Left cardiac atrium (tissue), 4 donors: Measurements from ENCODE around the gene BCAN. TPM values are rescaled to one million over a fixed set of nuclear protein-coding genes. Genes with fewer than 3 reads are reported as not detected.
A peak's percentile ranks its signal among the peaks of the same experiment; 100 is the strongest.

ENCODE experiments used
- ATAC-seq, 2 donors: fragments of 200-7000 bp; cut with Tn5 transposase; one replicate each; pipeline ENCODE4 v1.9.1; 2020; ENCODE audit warnings: mild to moderate bottlenecking in 2 of 2, moderate library complexity in 2 of 2
- DNase-seq: peaks from one replicate; pipeline ENCODE4 v3.0.0-alpha.2; 2020
- intact Hi-C, 2 donors: fragments of 100-400 bp; cut with DNase I; formaldehyde crosslinking; loops; one replicate each; pipeline versions ENCODE4 v1.14.1 to v1.15.1; 2022 to 2023
- total RNA-seq, 2 donors: library from RNA; stranded (reverse); fragmentation: NEBNext Ultra II Directional; extraction: Animal tissue kit (Norgen Biotek cat#: 25700); gene quantifications; one replicate each; pipeline ENCODE4 v1.2.1, GENCODE V29; 2021
- donor health status: DM: no; HTN: yes; CAD: no.
- donor health status: DM: no; HTN: yes; CAD: no; lungs with severe emphysema.
- donor health status: DM: yes; HTN: yes; CAD: no.
- donor health status: Dilated cardiomyopathy.

The BCAN gene
- total RNA-seq, 2 donors from 2014 or later = 0.29 to 0.47 TPM

- intact Hi-C loops = loop anchor here in 1 of 2 donors (5.0 kb wide), 1 partner anchor 37 kb away; no protein-coding TSS in a partner anchor
- peak in 1 of 2 donors; percentile 9 for ATAC-seq
- no peak for DNase-seq
Measured at GRCh38 chr1:156684227-156684782, 42.4 kb downstream of the BCAN start.

GRCh38 chr1:156689035-156689952, 47.4 kb downstream of the BCAN start:
- ATAC-seq (peak; percentile 92 to 96), DNase-seq (peak; percentile 80)
- intact Hi-C loops = loop anchor here in 1 of 2 donors (1.0 to 2.0 kb wide), 2 partner anchors 36 to 201 kb away; no protein-coding TSS in a partner anchor

GRCh38 chr1:156689953-156690674, 48.2 kb downstream of the BCAN start:
- DNase-seq (no peak), ATAC-seq (peak in 1 of 2 donors; percentile 6)
- intact Hi-C loops = loop anchor here (1.0 to 5.0 kb wide), 3 partner anchors 35 to 200 kb away; partner anchors contain the start of genes ISG20L2 (in 1 of the 2) and METTL25B (in 1 of the 2)

GRCh38 chr1:156690675-156691036, 48.7 kb downstream of the BCAN start:
- ATAC-seq = no peak
- no peak for DNase-seq
- intact Hi-C loops = loop anchor here in 1 of 2 donors (5.0 kb wide), 1 partner anchor 37 kb away; the partner anchor contains the start of genes ISG20L2 and METTL25B

GRCh38 chr1:156691191-156691590, 49.3 kb downstream of the BCAN start:
- intact Hi-C loops = loop anchor here in 1 of 2 donors (5.0 kb wide), 1 partner anchor 36 kb away; the partner anchor contains the start of genes ISG20L2 and METTL25B
- DNase-seq (no peak), ATAC-seq (no peak)

GRCh38 chr1:156691665-156692440, 49.9 kb downstream of the BCAN start:
- DNase-seq (no peak), ATAC-seq (no peak)
- intact Hi-C loops = loop anchor here in 1 of 2 donors (5.0 kb wide), 1 partner anchor 35 kb away; the partner anchor contains the start of genes ISG20L2 and METTL25B

- no peak for ATAC-seq
- no peak for DNase-seq
- intact Hi-C loops = loop anchor here in 1 of 2 donors (5.0 kb wide), 1 partner anchor 35 kb away; the partner anchor contains the start of genes ISG20L2 and METTL25B
Measured at GRCh38 chr1:156692441-156692924, 50.6 kb downstream of the BCAN start.

- ATAC-seq = no peak
- intact Hi-C loops = loop anchor here in 1 of 2 donors (5.0 kb wide), 1 partner anchor 34 kb away; the partner anchor contains the start of genes ISG20L2 and METTL25B
Measured at GRCh38 chr1:156692925-156693847, 51.3 kb downstream of the BCAN start.

GRCh38 chr1:156693848-156694689, 52.2 kb downstream of the BCAN start:
- no peak for DNase-seq
- intact Hi-C loops = loop anchor here in 1 of 2 donors (5.0 kb wide), 1 partner anchor 33 kb away; the partner anchor contains the start of genes ISG20L2 and METTL25B
- ATAC-seq = no peak

More at GRCh38 chr1:156692925-156693847, 51.3 kb downstream of the BCAN start:
- DNase-seq = no peak

GRCh38 chr1:156694690-156694962, 52.7 kb downstream of the BCAN start:
- DNase-seq (no peak), ATAC-seq (no peak)
- intact Hi-C loops = loop anchor here in 1 of 2 donors (5.0 kb wide), 1 partner anchor 33 kb away; the partner anchor contains the start of genes ISG20L2 and METTL25B

- ATAC-seq = no peak
- intact Hi-C loops = no loop called here
- no peak for DNase-seq
Measured at GRCh38 chr1:156696755-156697154, 54.8 kb downstream of the BCAN start.

GRCh38 chr1:156697481-156697880, 55.6 kb downstream of the BCAN start:
- intact Hi-C loops = no loop called here
- ATAC-seq (no peak), DNase-seq (no peak)

- intact Hi-C loops = no loop called here
- no peak for DNase-seq
- ATAC-seq = no peak
Measured at GRCh38 chr1:156698995-156699394, 57.1 kb downstream of the BCAN start.

GRCh38 chr1:156700736-156701531, 59.0 kb downstream of the BCAN start:
- no peak for DNase-seq
- ATAC-seq = no peak
- intact Hi-C loops = no loop called here

GRCh38 chr1:156703336-156703735, 61.4 kb downstream of the BCAN start:
- ATAC-seq = no peak
- no peak for DNase-seq
- intact Hi-C loops = no loop called here
